Endothelial cell (in vitro differentiated cells): ENCODE data around the gene TLK1. TPM values are rescaled to one million over a fixed set of nuclear protein-coding genes. Genes with fewer than 3 reads are reported as not detected.
A peak's percentile ranks its signal among the peaks of the same experiment; 100 is the strongest.

Experiments used
- DNase-seq: peaks from one replicate; pipeline ENCODE4 v3.0.0; 2021; ENCODE audit warnings: low spot score
- H3K27ac Mint-ChIP-seq: one replicate; pipeline ENCODE4 v1.8.0; 2021; ENCODE audit warnings: mixed read lengths, inconsistent platforms; ENCODE audit not compliant: unreplicated experiment
- H3K27me3 Mint-ChIP-seq: one replicate; pipeline ENCODE4 v1.8.0; 2021; ENCODE audit warnings: mild to moderate bottlenecking, moderate library complexity, mixed read lengths, inconsistent platforms; ENCODE audit not compliant: unreplicated experiment
- H3K36me3 Mint-ChIP-seq: one replicate; pipeline ENCODE4 v1.8.0; 2021; ENCODE audit warnings: mild to moderate bottlenecking, low read depth, mixed read lengths, inconsistent platforms; ENCODE audit not compliant: unreplicated experiment
- H3K4me1 Mint-ChIP-seq: one replicate; pipeline ENCODE4 v1.8.0; 2021; ENCODE audit warnings: mild to moderate bottlenecking, mixed read lengths, inconsistent platforms; ENCODE audit not compliant: unreplicated experiment
- H3K4me3 Mint-ChIP-seq: one replicate; pipeline ENCODE4 v1.8.0; 2021; ENCODE audit warnings: mild to moderate bottlenecking, mixed read lengths, inconsistent platforms; ENCODE audit not compliant: unreplicated experiment
- H3K9me3 Mint-ChIP-seq: one replicate; pipeline ENCODE4 v1.8.0; 2021; ENCODE audit warnings: mixed read lengths, inconsistent platforms; ENCODE audit not compliant: unreplicated experiment
- CTCF ChIP-seq: fragments of 200-600 bp; sonication (generic); IDR thresholded peaks from one replicate; pipeline ENCODE4 v1.5.0; 2021; ENCODE audit warnings: antibody characterized with exemption; ENCODE audit not compliant: unreplicated experiment
- total RNA-seq: library from RNA; stranded (reverse); fragmentation: NEBNext Ultra II Directional; extraction: Animal tissue kit (Norgen Biotek cat#: 25700); gene quantifications from one replicate; pipeline ENCODE4 v1.2.1, GENCODE V29; 2021; ENCODE audit not compliant: unreplicated experiment

Gene TLK1
- total RNA-seq, 1 donor from 2014 or later = 61.1 TPM

GRCh38 chr2:170963386-170963785 lies 197.3 kb downstream of the TLK1 start:
- H3K27ac Mint-ChIP-seq = no peak overlapping the region
- H3K9me3 Mint-ChIP-seq = no peaks in the 10 kb centered on the region
- peaks cover 31% of the 10 kb centered on the region for H3K36me3 Mint-ChIP-seq
- DNase-seq = no peak
- no peak overlapping the region for H3K4me3 Mint-ChIP-seq
- H3K27me3 Mint-ChIP-seq = peaks cover 1% of the 10 kb centered on the region
- H3K4me1 Mint-ChIP-seq = peaks cover 1% of the 10 kb centered on the region
- no peak for TF ChIP-seq CTCF

- Mint-ChIP-seq H3K36me3 (peaks cover 52% of the 10 kb centered on the region), H3K9me3 (no peaks in the 10 kb centered on the region), H3K27me3 (peaks cover 2% of the 10 kb centered on the region), H3K4me1 (no peaks in the 10 kb centered on the region), H3K4me3 (peak overlapping the region; percentile 52), H3K27ac (peak overlapping the region; percentile 45)
- no peak for DNase-seq
- no peak for TF ChIP-seq CTCF
These were observed 206.8 kb downstream of the TLK1 start for GRCh38 chr2:170953941-170954340.

GRCh38 chr2:170950221-170950761 lies 210.4 kb downstream of the TLK1 start:
- peaks cover 46% of the 10 kb centered on the region for H3K36me3 Mint-ChIP-seq
- H3K27ac Mint-ChIP-seq = no peak overlapping the region
- no peaks in the 10 kb centered on the region for H3K9me3 Mint-ChIP-seq
- no peaks in the 10 kb centered on the region for H3K4me1 Mint-ChIP-seq
- TF ChIP-seq CTCF = no peak
- DNase-seq = no peak
- H3K27me3 Mint-ChIP-seq = peaks cover 2% of the 10 kb centered on the region
- peak overlapping the region; percentile 4 for H3K4me3 Mint-ChIP-seq

- DNase-seq = no peak
- Mint-ChIP-seq H3K9me3 (no peaks in the 10 kb centered on the region), H3K27me3 (peaks cover 2% of the 10 kb centered on the region), H3K4me3 (no peak overlapping the region), H3K27ac (no peak overlapping the region), H3K4me1 (no peaks in the 10 kb centered on the region), H3K36me3 (peaks cover 38% of the 10 kb centered on the region)
- no peak for TF ChIP-seq CTCF
These were observed 211.3 kb downstream of the TLK1 start for GRCh38 chr2:170949415-170949814.

GRCh38 chr2:170944545-170944944 lies 216.1 kb downstream of the TLK1 start:
- no peak for TF ChIP-seq CTCF
- Mint-ChIP-seq H3K4me1 (peaks cover 7% of the 10 kb centered on the region), H3K36me3 (no peaks in the 10 kb centered on the region), H3K4me3 (no peak overlapping the region), H3K27ac (no peak overlapping the region), H3K27me3 (no peaks in the 10 kb centered on the region), H3K9me3 (no peaks in the 10 kb centered on the region)
- no peak for DNase-seq
